H1 (cell line): ENCODE results near the gene ZBTB43. TPM values are rescaled to one million over a fixed set of nuclear protein-coding genes. Genes with fewer than 3 reads are reported as not detected.

Source experiments
- CTCF ChIA-PET: fragments of 300-600 bp; sonication (Branson Sonifier 250); formaldehyde crosslinking; loops from one replicate; lab custom pipeline; 2021; ENCODE audit not compliant: partially characterized antibody; lab: Charles Lee
- POLR2A ChIA-PET: fragments of 300-600 bp; sonication (Branson Sonifier 250); formaldehyde crosslinking; loops from one replicate; lab custom pipeline; 2021; ENCODE audit warnings: inconsistent platforms; ENCODE audit not compliant: partially characterized antibody; lab: Charles Lee
- DNase-seq, 2 experiments: peaks; one replicate each; pipeline versions ENCODE4 v3.0.0 to v3.0.0-alpha.2; 2010 to 2022; ENCODE audit warnings: low spot score in 2 of 2, low read depth in 1 of 2, mixed read lengths in 1 of 2
- FAIRE-seq: peaks from 2 replicates; lab custom pipeline; 2011; peaks lifted over from hg19 to GRCh38; lab: Jason Lieb, UNC
- H2AFZ ChIP-seq: 2 replicates; pipeline ENCODE4 v1.8.1; 2012; ENCODE audit warnings: low read length, inconsistent platforms
- H2AK5ac ChIP-seq: 2 replicates; pipeline ENCODE4 v1.6.1; 2013; ENCODE audit warnings: low read depth, low read length
- H2BK120ac ChIP-seq: replicated peaks from 2 replicates; pipeline ENCODE3; 2013; ENCODE audit warnings: low read depth, low read length, inconsistent platforms
- H2BK12ac ChIP-seq: 2 replicates; pipeline ENCODE4 v1.6.1; 2013; ENCODE audit warnings: low read depth, low read length
- H2BK15ac ChIP-seq: 2 replicates; pipeline ENCODE4 v1.6.1; 2013; ENCODE audit warnings: low read length
- H2BK20ac ChIP-seq: 2 replicates; pipeline ENCODE4 v1.6.1; 2013; ENCODE audit warnings: low read length
- H2BK5ac ChIP-seq: 2 replicates; pipeline ENCODE4 v1.6.1; 2013; ENCODE audit warnings: low read depth, low read length
- H3K14ac ChIP-seq: 2 replicates; pipeline ENCODE4 v1.6.1; 2013; ENCODE audit warnings: inconsistent platforms; ENCODE audit not compliant: insufficient read length
- H3K18ac ChIP-seq: 2 replicates; pipeline ENCODE4 v1.6.1; 2013; ENCODE audit warnings: low read length; ENCODE audit errors: extremely low read depth
- H3K23ac ChIP-seq: 2 replicates; pipeline ENCODE4 v1.6.1; 2013; ENCODE audit warnings: inconsistent platforms; ENCODE audit not compliant: insufficient read length
- H3K23me2 ChIP-seq: 2 replicates; pipeline ENCODE4 v1.6.1; 2013; ENCODE audit warnings: low read depth, low read length
- H3K27ac ChIP-seq: 2 replicates; pipeline ENCODE4 v1.6.1; 2011; ENCODE audit warnings: low read depth, low read length, inconsistent platforms
- H3K27me3 ChIP-seq, 4 experiments: replicated peaks in 1 of 4; 1 replicate in 1 of 4; 2 replicates in 3 of 4; pipeline versions ENCODE4 v1.6.1 to v1.8.1; 2011 to 2013; ENCODE audit warnings: low read length in 3 of 4, mild to moderate bottlenecking in 3 of 4, inconsistent platforms in 2 of 4, mixed read lengths in 2 of 4, moderate library complexity in 1 of 4; ENCODE audit not compliant: control insufficient read depth in 3 of 4, insufficient read depth in 3 of 4; ENCODE audit errors: extremely low read depth in 1 of 4
- H3K36me3 ChIP-seq, 4 experiments: 2 replicates each; pipeline versions ENCODE4 v1.6.1 to v1.8.1; 2011 to 2013; ENCODE audit warnings: mild to moderate bottlenecking in 4 of 4, low read length in 3 of 4, moderate library complexity in 2 of 4, control low read depth in 1 of 4, inconsistent platforms in 1 of 4; ENCODE audit not compliant: insufficient read depth in 4 of 4, control insufficient read depth in 2 of 4
- H3K4ac ChIP-seq: replicated peaks from 2 replicates; pipeline ENCODE3; 2013; ENCODE audit warnings: low read length, low read depth, mixed read lengths, inconsistent platforms; ENCODE audit not compliant: insufficient read length
- H3K4me1 ChIP-seq, 4 experiments: replicated peaks in 1 of 4; 1 replicate in 1 of 4; 2 replicates in 3 of 4; pipeline versions ENCODE4 v1.6.1 to v1.8.1; 2011 to 2013; ENCODE audit warnings: low read length in 3 of 4, inconsistent platforms in 2 of 4, mixed read lengths in 1 of 4; ENCODE audit not compliant: insufficient read depth in 4 of 4, control insufficient read depth in 3 of 4
- H3K4me2 ChIP-seq, 2 experiments: 2 replicates each; pipeline versions ENCODE4 v1.6.1 to v1.8.1; 2011 to 2013; ENCODE audit warnings: low read depth in 2 of 2, low read length in 2 of 2, control low read depth in 1 of 2, inconsistent platforms in 1 of 2, mild to moderate bottlenecking in 1 of 2; ENCODE audit not compliant: insufficient read depth in 1 of 2
- H3K4me3 ChIP-seq, 4 experiments: fragments of 200-600, 300-600 bp in 1 of 4; sonication (generic), shearing (Covaris generic), sonication (Bioruptor Twin) in 1 of 4; 2 replicates each; pipeline versions ENCODE4 v1.5.1 to v1.8.1; 2011 to 2016; ENCODE audit warnings: low read length in 4 of 4, low read depth in 3 of 4, control low read depth in 2 of 4, inconsistent platforms in 2 of 4, mild to moderate bottlenecking in 2 of 4, mixed read lengths in 1 of 4, moderate library complexity in 1 of 4; ENCODE audit not compliant: insufficient read depth in 2 of 4; ENCODE audit errors: extremely low read depth in 1 of 4
- H3K56ac ChIP-seq: replicated peaks from 2 replicates; pipeline ENCODE3; 2013; ENCODE audit warnings: low read depth, mild to moderate bottlenecking, mixed read lengths, low read length, inconsistent platforms; ENCODE audit not compliant: insufficient read length
- H3K79me1 ChIP-seq: 2 replicates; pipeline ENCODE4 v1.6.1; 2013; ENCODE audit warnings: low read depth, low read length, control low read depth
- H3K79me2 ChIP-seq, 2 experiments: 2 replicates each; pipeline versions ENCODE4 v1.6.1 to v1.8.1; 2012 to 2013; ENCODE audit warnings: low read length in 2 of 2, mild to moderate bottlenecking in 2 of 2, inconsistent platforms in 1 of 2; ENCODE audit not compliant: insufficient read depth in 2 of 2, control insufficient read depth in 1 of 2
- H3K9ac ChIP-seq, 4 experiments: replicated peaks in 1 of 4; 1 replicate in 1 of 4; 2 replicates in 3 of 4; pipeline versions ENCODE4 v1.6.1 to v1.8.1; 2011 to 2013; ENCODE audit warnings: low read depth in 3 of 4, low read length in 3 of 4, control low read depth in 2 of 4, mild to moderate bottlenecking in 2 of 4, moderate library complexity in 2 of 4, inconsistent platforms in 1 of 4; ENCODE audit errors: extremely low read depth in 1 of 4
- H3K9me3 ChIP-seq, 2 experiments: 2 replicates each; pipeline versions ENCODE4 v1.6.1 to v1.8.1; 2012 to 2013; ENCODE audit warnings: mild to moderate bottlenecking in 2 of 2, moderate library complexity in 2 of 2, control low read depth in 1 of 2, inconsistent platforms in 1 of 2, low read depth in 1 of 2, low read length in 1 of 2, mixed read lengths in 1 of 2; ENCODE audit not compliant: insufficient read depth in 2 of 2
- H4K20me1 ChIP-seq, 2 experiments: replicated peaks in 1 of 2; 2 replicates each; pipeline versions ENCODE3 to v1.8.1; 2011 to 2013; ENCODE audit warnings: inconsistent platforms in 2 of 2, low read length in 2 of 2, mild to moderate bottlenecking in 1 of 2; ENCODE audit not compliant: insufficient read depth in 2 of 2, control insufficient read depth in 1 of 2
- H4K5ac ChIP-seq: 2 replicates; pipeline ENCODE4 v1.6.1; 2013; ENCODE audit warnings: low read length, low read depth, mixed read lengths, inconsistent platforms; ENCODE audit not compliant: insufficient read length
- H4K8ac ChIP-seq: 2 replicates; pipeline ENCODE4 v1.8.0; 2013; ENCODE audit warnings: mild to moderate bottlenecking, moderate library complexity, low read length, inconsistent platforms; ENCODE audit not compliant: insufficient read depth; ENCODE audit errors: extremely low read depth
- H4K91ac ChIP-seq: replicated peaks from 2 replicates; pipeline ENCODE3; 2013; ENCODE audit warnings: low read length, mixed read lengths, inconsistent platforms; ENCODE audit not compliant: insufficient read length
- CHD1 ChIP-seq: IDR thresholded peaks from 2 replicates; pipeline ENCODE4 v1.6.1; 2012; ENCODE audit warnings: low read depth, low read length, improper control_type of control experiment
- E2F6 ChIP-seq: IDR thresholded peaks from 2 replicates; pipeline ENCODE4 v1.6.1; 2012; ENCODE audit warnings: inconsistent platforms
- KDM1A ChIP-seq: fragments of 200-600, 300-600 bp; sonication (generic); IDR thresholded peaks from 2 replicates; pipeline ENCODE4 v1.7.1; 2016; ENCODE audit warnings: mild to moderate bottlenecking, low read length, borderline replicate concordance
- KDM5A ChIP-seq: fragments of 200-600 bp; IDR thresholded peaks from 2 replicates; pipeline ENCODE4 v1.7.1; 2012; ENCODE audit warnings: mild to moderate bottlenecking, low read length, inconsistent platforms, mixed read lengths
- NRF1 ChIP-seq: IDR thresholded peaks from 2 replicates; pipeline ENCODE4 v1.6.1; 2011; ENCODE audit warnings: mild to moderate bottlenecking, low read depth, low read length, improper control_type of control experiment
- RFX5 ChIP-seq: IDR thresholded peaks from 2 replicates; pipeline ENCODE4 v1.6.1; 2011; ENCODE audit warnings: low read depth, low read length, improper control_type of control experiment, borderline replicate concordance
- RXRA ChIP-seq: IDR thresholded peaks from 2 replicates; pipeline ENCODE4 v1.6.1; 2011; ENCODE audit warnings: low read depth, mild to moderate bottlenecking, low read length, moderate library complexity; ENCODE audit not compliant: insufficient read depth
- SIN3A ChIP-seq, 2 experiments: IDR thresholded peaks in 1 of 2; conservative IDR thresholded peaks in 1 of 2; 2 replicates each; pipeline ENCODE4 v1.6.1; 2011 to 2012; ENCODE audit warnings: low read length in 2 of 2, improper control_type of control experiment in 1 of 2, low read depth in 1 of 2, mild to moderate bottlenecking in 1 of 2
- SIX5 ChIP-seq: IDR thresholded peaks from 2 replicates; pipeline ENCODE4 v1.6.1; 2011; ENCODE audit warnings: mild to moderate bottlenecking, low read depth, low read length
- SRF ChIP-seq: IDR thresholded peaks from 2 replicates; pipeline ENCODE4 v1.6.1; 2011; ENCODE audit warnings: mild to moderate bottlenecking, low read depth, low read length, moderate library complexity
- USF2 ChIP-seq: IDR thresholded peaks from 2 replicates; pipeline ENCODE4 v1.6.1; 2011; ENCODE audit warnings: low read length, improper control_type of control experiment
- WGBS, 2 experiments: shearing (Covaris generic) in 1 of 2; methylation state at CpG; one replicate each; pipeline versions ENCODE4 v1.1.6 to v1.1.7; 2013 to 2015; ENCODE audit warnings: low lambda C conversion rate in 2 of 2, mixed read lengths in 2 of 2, inconsistent platforms in 1 of 2, low coverage in 1 of 2, missing lambda C conversion rate in 1 of 2; ENCODE audit not compliant: insufficient replicate concordance in 2 of 2, insufficient coverage in 1 of 2, insufficient read length in 1 of 2; ENCODE audit errors: extremely low coverage in 1 of 2, missing lambda C conversion rate in 1 of 2; 5-methylcytosine and 5-hydroxymethylcytosine counted together
- polyA plus RNA-seq, 7 experiments: library from polyadenylated mRNA; depleted of rRNA in 3 of 7; stranded (reverse) in 5 of 7; unstranded in 2 of 7; fragments of >200 nt in 5 of 7; fragments of 200-250 nt in 2 of 7; gene quantifications; 1 replicate in 5 of 7; 2 replicates in 1 of 7; 4 replicates in 1 of 7; pipeline versions ENCODE4 v1.2.1 to v1.2.3, GENCODE V29; 2011 to 2013; ENCODE audit warnings: missing spikeins in 2 of 7, mixed read lengths in 2 of 7
- total RNA-seq: library from RNA; stranded (reverse); fragmentation: NEBNext Ultra II Directional; extraction: Animal tissue kit (Norgen Biotek cat#: 25700); gene quantifications from 2 replicates; pipeline ENCODE4 v1.2.1, GENCODE V29; 2021

Gene ZBTB43
- total and polyA plus RNA-seq, 2 of the 8 experiments (the other 6 are each of a cell fraction or from before 2014, with no cell fraction given): 4.1 to 16.7 TPM

DNA sequence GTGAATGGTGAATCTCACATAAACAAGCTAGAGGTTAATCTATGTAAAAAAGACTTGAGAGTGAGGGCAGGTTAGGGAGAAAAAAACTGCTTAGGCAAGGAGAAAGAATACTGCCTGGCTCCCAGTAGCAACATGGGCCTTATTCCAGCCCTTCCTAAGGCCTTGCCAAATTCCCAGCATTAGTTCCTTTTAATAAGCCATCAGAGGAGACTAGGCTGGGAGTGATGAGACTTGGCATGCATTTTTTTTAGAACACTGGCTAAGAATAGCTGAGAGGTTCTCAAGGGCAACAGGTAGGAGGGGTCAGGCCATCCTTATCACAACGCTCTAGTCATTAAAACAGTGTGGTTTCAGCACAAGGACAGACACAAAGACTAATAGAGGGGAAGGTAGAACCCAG lies 20.9 kb upstream of the ZBTB43 start:
- no peak overlapping the region for H3K9ac ChIP-seq
- H3K4me2 ChIP-seq: no peak overlapping the region
- no peak overlapping the region for H4K5ac ChIP-seq
- no peak overlapping the region for H4K8ac ChIP-seq
- no peak overlapping the region for H2BK120ac ChIP-seq
- no peak overlapping the region for H3K14ac ChIP-seq
- POLR2A ChIA-PET: interaction anchor here (1.6 kb wide), 1 partner anchor 20 kb away, joined by 3 read pairs; no protein-coding TSS in a partner anchor
- no peak overlapping the region for H3K27ac ChIP-seq
- H2AFZ ChIP-seq: no peak overlapping the region
- H2BK15ac ChIP-seq: no peak overlapping the region
- DNase-seq: no peak
- CTCF ChIA-PET: interaction anchor here (0.9 to 16.0 kb wide), 7 partner anchors 9 to 216 kb away, joined by 3 to 415 read pairs (median 12); no protein-coding TSS in a partner anchor
- no peaks in the 10 kb centered on the region for H3K9me3 ChIP-seq
- no peaks in the 10 kb centered on the region for H3K79me1 ChIP-seq
- H3K4ac ChIP-seq: no peak overlapping the region
- TF ChIP-seq NRF1: no peak
- no peak for TF ChIP-seq RXRA
- TF ChIP-seq E2F6: no peak
- no peak for TF ChIP-seq KDM5A
- no peak for TF ChIP-seq CHD1
- TF ChIP-seq SRF: no peak
- no peak for TF ChIP-seq RFX5
- no peak for TF ChIP-seq KDM1A
- TF ChIP-seq SIX5: no peak
- no peak for TF ChIP-seq USF2
- no peak for TF ChIP-seq SIN3A (conservative IDR thresholded peaks at IDR 0.05 in 1 of 2, IDR thresholded peaks at IDR 0.05 in 1 of 2; ENCODE audit: low read depth in 1 of 2, low read length in 2 of 2)
- no peak overlapping the region for H3K4me3 ChIP-seq
- no peaks in the 10 kb centered on the region for H4K20me1 ChIP-seq
- H3K79me2 ChIP-seq: no peaks in the 10 kb centered on the region
- no peak overlapping the region for H2AK5ac ChIP-seq
- H3K23ac ChIP-seq: no peak overlapping the region
- no peak for FAIRE-seq
- H2BK12ac ChIP-seq: no peak overlapping the region
- no peak overlapping the region for H4K91ac ChIP-seq
- H3K56ac ChIP-seq: no peak overlapping the region
- 79% methylated on average over 1 of the region's 1 CpG; no CpG with 5 or more reads in 1 of the 2 experiments for WGBS, 2 experiments
- no peaks in the 10 kb centered on the region for H3K36me3 ChIP-seq
- peaks cover 0 to 2% (median under 1%) of the 10 kb centered on the region in 4 experiments; a peak in 2 of 7 replicates for H3K4me1 ChIP-seq
- no peak overlapping the region for H2BK20ac ChIP-seq
- no peak overlapping the region for H3K18ac ChIP-seq
- no peak overlapping the region for H2BK5ac ChIP-seq
- H3K27me3 ChIP-seq: peaks cover 0 to 5% (median 2%) of the 10 kb centered on the region in 4 experiments; a peak in 3 of 7 replicates
- no peaks in the 10 kb centered on the region for H3K23me2 ChIP-seq
